ENCODE measurements around the gene ZDHHC16.

ZDHHC16 gene

GRCh38 chr10:97400665-97401454, 45.1 kb upstream of the ZDHHC16 start, which contains the start of gene RRP12 (continued):
- TF ChIP-seq ZNF639 (tag by site-specific recombination; IDR thresholded peaks at IDR 0.05) (no peak), INSM2 (tag by site-specific recombination; IDR thresholded peaks at IDR 0.05) (peak; percentile 60; the same call in 1 of the 2 replicates), ZXDB (tag by site-specific recombination; IDR thresholded peaks at IDR 0.05) (peak; percentile 74), RBAK (tag by site-specific recombination; IDR thresholded peaks at IDR 0.05) (no peak), ZNF398 (tag by site-specific recombination; IDR thresholded peaks at IDR 0.05) (no peak), ZNF169 (tag by site-specific recombination; IDR thresholded peaks at IDR 0.05) (no peak), ZEB2 (tag by site-specific recombination; IDR thresholded peaks at IDR 0.05) (peak; percentile 36; the same call in 1 of the 2 replicates), PBX3 (CRISPR knock-in tag; IDR thresholded peaks at IDR 0.05) (no peak), ZFP3 (tag by site-specific recombination; IDR thresholded peaks at IDR 0.05; ENCODE audit: low read depth) (no peak), ZNF184 (tag by site-specific recombination; IDR thresholded peaks at IDR 0.05) (no peak), ZFP37 (tag by site-specific recombination; IDR thresholded peaks at IDR 0.05) (0 out of 2 replicates have a peak, but pooled peaks have one; percentile 43), CTCF (tag by site-specific recombination; IDR thresholded peaks at IDR 0.05) (peak; percentile 58; the same call in 1 of the 2 replicates), SETDB1 (IDR thresholded peaks at IDR 0.05; ENCODE audit: insufficient read length, low read length) (no peak), PRDM2 (tag by site-specific recombination; IDR thresholded peaks at IDR 0.05; ENCODE audit: borderline replicate concordance) (no peak)
- TF ChIP-seq, protein P1, sequence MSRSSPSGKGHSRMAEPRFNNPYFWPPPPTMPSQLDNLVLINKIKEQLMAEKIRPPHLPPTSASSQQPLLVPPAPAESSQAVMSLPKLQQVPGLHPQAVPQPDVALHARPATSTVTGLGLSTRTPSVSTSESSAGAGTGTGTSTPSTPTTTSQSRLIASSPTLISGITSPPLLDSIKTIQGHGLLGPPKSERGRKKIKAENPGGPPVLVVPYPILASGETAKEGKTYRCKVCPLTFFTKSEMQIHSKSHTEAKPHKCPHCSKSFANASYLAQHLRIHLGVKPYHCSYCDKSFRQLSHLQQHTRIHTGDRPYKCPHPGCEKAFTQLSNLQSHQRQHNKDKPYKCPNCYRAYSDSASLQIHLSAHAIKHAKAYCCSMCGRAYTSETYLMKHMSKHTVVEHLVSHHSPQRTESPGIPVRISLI (tag by site-specific recombination; IDR thresholded peaks at IDR 0.05): no peak
- TF ChIP-seq, protein P2, sequence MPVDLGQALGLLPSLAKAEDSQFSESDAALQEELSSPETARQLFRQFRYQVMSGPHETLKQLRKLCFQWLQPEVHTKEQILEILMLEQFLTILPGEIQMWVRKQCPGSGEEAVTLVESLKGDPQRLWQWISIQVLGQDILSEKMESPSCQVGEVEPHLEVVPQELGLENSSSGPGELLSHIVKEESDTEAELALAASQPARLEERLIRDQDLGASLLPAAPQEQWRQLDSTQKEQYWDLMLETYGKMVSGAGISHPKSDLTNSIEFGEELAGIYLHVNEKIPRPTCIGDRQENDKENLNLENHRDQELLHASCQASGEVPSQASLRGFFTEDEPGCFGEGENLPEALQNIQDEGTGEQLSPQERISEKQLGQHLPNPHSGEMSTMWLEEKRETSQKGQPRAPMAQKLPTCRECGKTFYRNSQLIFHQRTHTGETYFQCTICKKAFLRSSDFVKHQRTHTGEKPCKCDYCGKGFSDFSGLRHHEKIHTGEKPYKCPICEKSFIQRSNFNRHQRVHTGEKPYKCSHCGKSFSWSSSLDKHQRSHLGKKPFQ (tag by site-specific recombination; IDR thresholded peaks at IDR 0.05): no peak
- TF ChIP-seq, protein P3, sequence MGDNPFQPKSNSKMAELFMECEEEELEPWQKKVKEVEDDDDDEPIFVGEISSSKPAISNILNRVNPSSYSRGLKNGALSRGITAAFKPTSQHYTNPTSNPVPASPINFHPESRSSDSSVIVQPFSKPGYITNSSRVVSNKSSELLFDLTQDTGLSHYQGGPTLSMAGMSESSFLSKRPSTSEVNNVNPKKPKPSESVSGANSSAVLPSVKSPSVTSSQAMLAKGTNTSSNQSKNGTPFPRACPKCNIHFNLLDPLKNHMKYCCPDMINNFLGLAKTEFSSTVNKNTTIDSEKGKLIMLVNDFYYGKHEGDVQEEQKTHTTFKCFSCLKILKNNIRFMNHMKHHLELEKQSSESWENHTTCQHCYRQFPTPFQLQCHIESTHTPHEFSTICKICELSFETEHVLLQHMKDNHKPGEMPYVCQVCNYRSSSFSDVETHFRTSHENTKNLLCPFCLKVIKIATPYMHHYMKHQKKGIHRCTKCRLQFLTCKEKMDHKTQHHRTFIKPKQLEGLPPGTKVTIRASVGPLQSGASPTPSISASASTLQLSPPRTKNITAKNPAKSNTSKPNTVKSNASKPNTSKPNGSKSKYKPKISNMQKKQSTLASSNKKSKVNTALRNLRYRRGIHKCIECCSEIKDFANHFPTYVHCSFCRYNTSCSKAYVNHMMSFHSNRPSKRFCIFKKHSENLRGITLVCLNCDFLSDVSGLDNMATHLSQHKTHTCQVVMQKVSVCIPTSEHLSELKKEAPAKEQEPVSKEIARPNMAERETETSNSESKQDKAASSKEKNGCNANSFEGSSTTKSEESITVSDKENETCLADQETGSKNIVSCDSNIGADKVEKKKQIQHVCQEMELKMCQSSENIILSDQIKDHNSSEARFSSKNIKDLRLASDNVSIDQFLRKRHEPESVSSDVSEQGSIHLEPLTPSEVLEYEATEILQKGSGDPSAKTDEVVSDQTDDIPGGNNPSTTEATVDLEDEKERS (tag by site-specific recombination; IDR thresholded peaks at IDR 0.05): no peak
